PC-3 (cell line): Measurements from ENCODE around the gene RAB11FIP4.

Experiments
- CTCF ChIP-seq: fragments of 300-600 bp; sonication (generic); conservative IDR thresholded peaks from 2 replicates; pipeline ENCODE4 v1.5.1; 2017; ENCODE audit warnings: antibody characterized with exemption, low read depth, mild to moderate bottlenecking, low read length
- EZH2 ChIP-seq: fragments of 300-600 bp; sonication (generic); IDR thresholded peaks from one replicate; pipeline ENCODE4 v1.6.1; 2017; ENCODE audit warnings: antibody characterized with exemption, mild to moderate bottlenecking, low read length; ENCODE audit not compliant: unreplicated experiment
- EZH2phosphoT487 ChIP-seq: fragments of 300-600 bp; sonication (generic); IDR thresholded peaks from 2 replicates; pipeline ENCODE4 v1.6.1; 2018; ENCODE audit warnings: mild to moderate bottlenecking, antibody characterized with exemption, low read length, borderline replicate concordance

GRCh38 chr17:31532081-31532480 lies 140.6 kb downstream of the RAB11FIP4 start:
- no peak for TF ChIP-seq CTCF
- TF ChIP-seq EZH2phosphoT487, result no peak
- TF ChIP-seq EZH2, result no peak
